ENCODE data around the gene APBB2.

DNA sequence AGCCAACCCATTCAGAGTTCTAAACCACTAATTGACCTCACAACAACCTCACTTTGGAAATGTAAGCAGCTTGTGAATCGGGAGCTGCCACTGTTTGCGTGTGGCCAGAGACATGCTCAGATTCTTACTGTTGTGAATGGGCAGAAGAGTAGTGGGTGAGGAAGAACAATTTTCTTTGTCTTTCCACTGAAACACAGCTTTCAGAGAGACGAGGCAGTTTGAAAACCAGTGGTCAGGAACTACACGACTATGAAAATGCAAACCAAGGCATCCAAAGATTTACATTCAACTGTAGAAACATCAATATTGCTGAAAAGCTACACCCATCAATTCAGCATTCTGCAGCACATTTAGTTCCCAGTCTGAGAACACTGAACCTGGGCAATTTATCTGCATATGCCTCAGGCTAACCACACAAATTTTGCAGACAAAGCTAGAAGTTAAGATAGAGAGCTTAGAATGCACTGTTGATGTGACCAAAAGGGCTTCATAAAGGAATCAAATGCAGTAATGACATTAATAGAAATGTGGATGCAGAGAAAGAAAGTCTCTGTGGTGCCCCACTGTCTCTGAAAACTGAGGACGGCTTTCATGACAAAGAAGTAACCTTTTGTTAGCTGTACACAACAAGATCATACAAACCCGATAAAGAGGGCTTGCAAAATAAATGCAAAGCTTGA is 134.3 kb downstream of the APBB2 start:
- TF ChIP-seq, protein P1, sequence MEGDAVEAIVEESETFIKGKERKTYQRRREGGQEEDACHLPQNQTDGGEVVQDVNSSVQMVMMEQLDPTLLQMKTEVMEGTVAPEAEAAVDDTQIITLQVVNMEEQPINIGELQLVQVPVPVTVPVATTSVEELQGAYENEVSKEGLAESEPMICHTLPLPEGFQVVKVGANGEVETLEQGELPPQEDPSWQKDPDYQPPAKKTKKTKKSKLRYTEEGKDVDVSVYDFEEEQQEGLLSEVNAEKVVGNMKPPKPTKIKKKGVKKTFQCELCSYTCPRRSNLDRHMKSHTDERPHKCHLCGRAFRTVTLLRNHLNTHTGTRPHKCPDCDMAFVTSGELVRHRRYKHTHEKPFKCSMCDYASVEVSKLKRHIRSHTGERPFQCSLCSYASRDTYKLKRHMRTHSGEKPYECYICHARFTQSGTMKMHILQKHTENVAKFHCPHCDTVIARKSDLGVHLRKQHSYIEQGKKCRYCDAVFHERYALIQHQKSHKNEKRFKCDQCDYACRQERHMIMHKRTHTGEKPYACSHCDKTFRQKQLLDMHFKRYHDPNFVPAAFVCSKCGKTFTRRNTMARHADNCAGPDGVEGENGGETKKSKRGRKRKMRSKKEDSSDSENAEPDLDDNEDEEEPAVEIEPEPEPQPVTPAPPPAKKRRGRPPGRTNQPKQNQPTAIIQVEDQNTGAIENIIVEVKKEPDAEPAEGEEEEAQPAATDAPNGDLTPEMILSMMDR (conservative IDR thresholded peaks at IDR 0.05) = no peak
- no peak for TF ChIP-seq ZFX (IDR thresholded peaks at IDR 0.05)
